GM12878 (cell line): ENCODE measurements around the gene PTMA. TPM values are rescaled to one million over a fixed set of nuclear protein-coding genes. Genes with fewer than 3 reads are reported as not detected.

Experiments
- BCL3 ChIP-seq: IDR thresholded peaks from 2 replicates; pipeline ENCODE4 v1.6.1; 2011; ENCODE audit warnings: borderline replicate concordance, low read depth, mild to moderate bottlenecking, moderate library complexity, low read length; ENCODE audit not compliant: insufficient read depth, poor library complexity, severe bottlenecking
- CBX3 ChIP-seq: fragments of 200-600 bp; sonication (generic); IDR thresholded peaks from 2 replicates; pipeline ENCODE4 v1.6.1; 2016; ENCODE audit warnings: low read depth, borderline replicate concordance
- CHD2 ChIP-seq: IDR thresholded peaks from 2 replicates; pipeline ENCODE4 v1.6.1; 2011; ENCODE audit warnings: low read depth, low read length, improper control_type of control experiment, borderline replicate concordance
- CUX1 ChIP-seq: IDR thresholded peaks from 2 replicates; pipeline ENCODE4 v1.6.1; 2012; ENCODE audit warnings: improper control_type of control experiment, low read depth, low read length; ENCODE audit not compliant: insufficient replicate concordance
- EED ChIP-seq: sonication (generic); IDR thresholded peaks from 2 replicates; pipeline ENCODE4 v1.6.1; 2016; ENCODE audit warnings: antibody characterized with exemption, low read depth
- EGR1 ChIP-seq, 2 experiments: IDR thresholded peaks; 1 replicate in 1 of 2; 2 replicates in 1 of 2; pipeline ENCODE4 v1.6.1; 2011 to 2012; ENCODE audit warnings: low read depth in 2 of 2, low read length in 2 of 2, borderline replicate concordance in 1 of 2, mild to moderate bottlenecking in 1 of 2, moderate library complexity in 1 of 2
- MLLT1 ChIP-seq: fragments of 450-650 bp; IDR thresholded peaks from 2 replicates; pipeline ENCODE4 v1.6.1; 2016; ENCODE audit warnings: mild to moderate bottlenecking
- NBN ChIP-seq: fragments of 450-650 bp; IDR thresholded peaks from 2 replicates; pipeline ENCODE4 v1.6.1; 2016
- NFYA ChIP-seq: IDR thresholded peaks from 2 replicates; pipeline ENCODE4 v1.6.1; 2011; ENCODE audit warnings: low read depth, mild to moderate bottlenecking, low read length, improper control_type of control experiment, borderline replicate concordance
- RELB ChIP-seq: fragments of 450-650 bp; IDR thresholded peaks from 2 replicates; pipeline ENCODE4 v1.6.1; 2017; ENCODE audit warnings: low read depth, mild to moderate bottlenecking, moderate library complexity
- SMARCA5 ChIP-seq: fragments of 450-650 bp; IDR thresholded peaks from 2 replicates; pipeline ENCODE4 v1.6.1; 2017; ENCODE audit warnings: mild to moderate bottlenecking
- SMC3 ChIP-seq: IDR thresholded peaks from 2 replicates; pipeline ENCODE4 v1.6.1; 2011; ENCODE audit warnings: low read length, improper control_type of control experiment, borderline replicate concordance
- SPI1 ChIP-seq: IDR thresholded peaks from 2 replicates; pipeline ENCODE4 v1.6.1; 2011; ENCODE audit warnings: low read depth, mild to moderate bottlenecking, low read length, moderate library complexity, borderline replicate concordance; ENCODE audit not compliant: insufficient read depth
- polyA plus RNA-seq, 11 experiments: library from polyadenylated mRNA; depleted of rRNA in 4 of 11; unstranded in 6 of 11; stranded (reverse) in 5 of 11; fragments of >200 nt; fragmentation: Nextera tagmentation in 4 of 11; fragmentation: Illumina TruSeq in 1 of 11; extraction: Ambion mirVana in 4 of 11; extraction: Trizol in 1 of 11; gene quantifications; 1 replicate in 1 of 11; 2 replicates in 10 of 11; pipeline versions ENCODE4 v1.2.1 to v1.2.3, GENCODE V29; 2011 to 2016; ENCODE audit warnings: inconsistent platforms in 2 of 11, missing spikeins in 2 of 11, low read depth in 1 of 11
- total RNA-seq, 4 experiments: library from RNA; depleted of rRNA in 3 of 4; stranded (reverse); fragments of >200 nt in 3 of 4; fragmentation: Illumina TruSeq in 1 of 4; extraction: Trizol in 1 of 4; gene quantifications; 2 replicates each; pipeline versions ENCODE4 v1.2.1 to v1.2.3, GENCODE V29; 2013 to 2021
- TF ChIP-seq, protein P1 (sequence below): fragments of 450-650 bp; conservative IDR thresholded peaks from 2 replicates; pipeline ENCODE4 v1.6.1; 2017; ENCODE audit warnings: mild to moderate bottlenecking, moderate library complexity

The PTMA gene
- total and polyA plus RNA-seq, 10 of the 15 experiments (the other 5 are each of a cell fraction or from before 2014, with no cell fraction given): 1,144 to 5,018 (median 3,464) TPM

- TF ChIP-seq CBX3: no peak
- peak; percentile 45; the same call in 1 of the 2 replicates for TF ChIP-seq SMARCA5
- peak; percentile 73; the same call in 1 of the 2 replicates for TF ChIP-seq SMC3
- TF ChIP-seq EED: peak; percentile 82; the same call in 1 of the 2 replicates
- TF ChIP-seq RELB: peak; percentile 62
- TF ChIP-seq SPI1: no peak
- no peak; the same call in 1 of the 2 replicates for TF ChIP-seq MLLT1
- TF ChIP-seq NFYA: no peak
- peak; percentile 79; the same call in 1 of the 2 replicates for TF ChIP-seq NBN
- peak in 1 of 2 experiments; percentile 32; a peak in 1 of 3 replicates for TF ChIP-seq EGR1 (IDR thresholded peaks at IDR 0.05; ENCODE audit: borderline replicate concordance in 1 of 2, low read depth in 2 of 2, low read length in 2 of 2)
- no peak for TF ChIP-seq CUX1
- TF ChIP-seq CHD2: peak; percentile 12; the same call in 1 of the 2 replicates
- TF ChIP-seq BCL3: peak; percentile 23
- TF ChIP-seq, protein P1, sequence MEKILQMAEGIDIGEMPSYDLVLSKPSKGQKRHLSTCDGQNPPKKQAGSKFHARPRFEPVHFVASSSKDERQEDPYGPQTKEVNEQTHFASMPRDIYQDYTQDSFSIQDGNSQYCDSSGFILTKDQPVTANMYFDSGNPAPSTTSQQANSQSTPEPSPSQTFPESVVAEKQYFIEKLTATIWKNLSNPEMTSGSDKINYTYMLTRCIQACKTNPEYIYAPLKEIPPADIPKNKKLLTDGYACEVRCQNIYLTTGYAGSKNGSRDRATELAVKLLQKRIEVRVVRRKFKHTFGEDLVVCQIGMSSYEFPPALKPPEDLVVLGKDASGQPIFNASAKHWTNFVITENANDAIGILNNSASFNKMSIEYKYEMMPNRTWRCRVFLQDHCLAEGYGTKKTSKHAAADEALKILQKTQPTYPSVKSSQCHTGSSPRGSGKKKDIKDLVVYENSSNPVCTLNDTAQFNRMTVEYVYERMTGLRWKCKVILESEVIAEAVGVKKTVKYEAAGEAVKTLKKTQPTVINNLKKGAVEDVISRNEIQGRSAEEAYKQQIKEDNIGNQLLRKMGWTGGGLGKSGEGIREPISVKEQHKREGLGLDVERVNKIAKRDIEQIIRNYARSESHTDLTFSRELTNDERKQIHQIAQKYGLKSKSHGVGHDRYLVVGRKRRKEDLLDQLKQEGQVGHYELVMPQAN: no peak
These were observed 33.6 kb upstream of the PTMA start (continued) for GRCh38 chr2:231674587-231675338.
